Measurements from ENCODE around the gene LHCGR. TPM values are rescaled to one million over a fixed set of nuclear protein-coding genes. Genes with fewer than 3 reads are reported as not detected.

Gene LHCGR
- total RNA-seq, 2 experiments from 2014 or later: not detected

GRCh38 chr2:48699348-48699930 is 56.1 kb downstream of the LHCGR start:
- no peak for TF ChIP-seq CTCF (IDR thresholded peaks at IDR 0.05)
- ChIA-PET POLR2A (no interaction called here), CTCF (no interaction called here)
- intact Hi-C loops (cut with micrococcal nuclease): no loop called here
- Mint-ChIP-seq H3K27me3 (no peaks in the 10 kb centered on the region), H3K4me1 (ENCODE audit: low read depth) (no peaks in the 10 kb centered on the region), H3K27ac (no peak overlapping the region), H3K4me3 (no peak overlapping the region), H3K36me3 (ENCODE audit: low read depth) (no peaks in the 10 kb centered on the region), H3K9me3 (no peaks in the 10 kb centered on the region)
- ATAC-seq (no peak), DNase-seq (no peak)

GRCh38 chr2:48696881-48697280 is 58.6 kb downstream of the LHCGR start:
- ChIA-PET CTCF (no interaction called here), POLR2A (no interaction called here)
- H3K9me3 Mint-ChIP-seq: no peaks in the 10 kb centered on the region
- TF ChIP-seq CTCF (IDR thresholded peaks at IDR 0.05): no peak
- H3K4me3 Mint-ChIP-seq: no peak overlapping the region
- no peaks in the 10 kb centered on the region for H3K27me3 Mint-ChIP-seq
- DNase-seq: no peak
- no peak for ATAC-seq
- H3K27ac Mint-ChIP-seq: no peak overlapping the region
- no peaks in the 10 kb centered on the region for H3K4me1 Mint-ChIP-seq (ENCODE audit: low read depth)
- intact Hi-C loops (cut with micrococcal nuclease): no loop called here
- H3K36me3 Mint-ChIP-seq (ENCODE audit: low read depth): no peaks in the 10 kb centered on the region

GRCh38 chr2:48695991-48696390 is 59.5 kb downstream of the LHCGR start:
- Mint-ChIP-seq H3K27ac (no peak overlapping the region), H3K4me1 (ENCODE audit: low read depth) (no peaks in the 10 kb centered on the region), H3K27me3 (no peaks in the 10 kb centered on the region), H3K36me3 (ENCODE audit: low read depth) (no peaks in the 10 kb centered on the region), H3K4me3 (no peak overlapping the region), H3K9me3 (no peaks in the 10 kb centered on the region)
- ATAC-seq: no peak
- intact Hi-C loops (cut with micrococcal nuclease): no loop called here
- TF ChIP-seq CTCF (IDR thresholded peaks at IDR 0.05): no peak
- ChIA-PET POLR2A (no interaction called here), CTCF (no interaction called here)
- no peak for DNase-seq

- no peaks in the 10 kb centered on the region for H3K27me3 Mint-ChIP-seq
- ATAC-seq: no peak
- intact Hi-C loops (cut with micrococcal nuclease): no loop called here
These were observed 61.4 kb downstream of the LHCGR start for GRCh38 chr2:48694149-48694548.

GRCh38 chr2:48693645-48694044 is 61.9 kb downstream of the LHCGR start:
- no peak overlapping the region for H3K4me3 Mint-ChIP-seq
- no peaks in the 10 kb centered on the region for H3K4me1 Mint-ChIP-seq (ENCODE audit: low read depth)
- H3K27ac Mint-ChIP-seq: no peak overlapping the region
- CTCF ChIA-PET: no interaction called here
- ATAC-seq (no peak), DNase-seq (no peak)
- no peaks in the 10 kb centered on the region for H3K27me3 Mint-ChIP-seq
- TF ChIP-seq CTCF (IDR thresholded peaks at IDR 0.05): no peak
- H3K9me3 Mint-ChIP-seq: no peaks in the 10 kb centered on the region
- H3K36me3 Mint-ChIP-seq (ENCODE audit: low read depth): no peaks in the 10 kb centered on the region
- POLR2A ChIA-PET: no interaction called here
- intact Hi-C loops (cut with micrococcal nuclease): no loop called here

More at GRCh38 chr2:48694149-48694548, 61.4 kb downstream of the LHCGR start:
- H3K4me1 Mint-ChIP-seq (ENCODE audit: low read depth): no peaks in the 10 kb centered on the region
- TF ChIP-seq CTCF (IDR thresholded peaks at IDR 0.05): no peak
- no peak for DNase-seq
- H3K36me3 Mint-ChIP-seq (ENCODE audit: low read depth): no peaks in the 10 kb centered on the region
- no peak overlapping the region for H3K27ac Mint-ChIP-seq
- POLR2A ChIA-PET: no interaction called here
- CTCF ChIA-PET: no interaction called here
- no peak overlapping the region for H3K4me3 Mint-ChIP-seq
- H3K9me3 Mint-ChIP-seq: no peaks in the 10 kb centered on the region
